OCI-LY1 (cell line): ENCODE results near the gene HS3ST4.

Source experiments
- H2AFZ ChIP-seq: fragments of 200-600 bp; sonication (generic), shearing (Covaris generic); 2 replicates; pipeline ENCODE4 v1.6.0; 2014; ENCODE audit warnings: antibody characterized with exemption, mild to moderate bottlenecking, low read length
- H3F3A ChIP-seq: fragments of 200-600 bp; sonication (generic), shearing (Covaris generic); 2 replicates; pipeline ENCODE4 v1.6.0; 2014; ENCODE audit warnings: mild to moderate bottlenecking, antibody characterized with exemption, low read length, moderate library complexity; ENCODE audit not compliant: insufficient read depth
- H3K27ac ChIP-seq: fragments of 200-600 bp; sonication (generic); 2 replicates; pipeline ENCODE4 v1.5.1; 2014; ENCODE audit warnings: low read length, mixed run types, mild to moderate bottlenecking, low read depth; ENCODE audit not compliant: poor library complexity, severe bottlenecking
- H3K27me3 ChIP-seq: fragments of 200-600 bp; sonication (generic); 2 replicates; pipeline ENCODE4 v1.6.0; 2014; ENCODE audit warnings: antibody characterized with exemption, mild to moderate bottlenecking, low read length, moderate library complexity; ENCODE audit not compliant: insufficient read depth
- H3K36me3 ChIP-seq: fragments of 200-600 bp; sonication (generic); 2 replicates; pipeline ENCODE4 v1.6.1; 2014; ENCODE audit warnings: mild to moderate bottlenecking, antibody characterized with exemption, low read length, moderate library complexity, mixed read lengths; ENCODE audit not compliant: insufficient read depth
- H3K4me1 ChIP-seq: fragments of 200-600 bp; sonication (generic); 2 replicates; pipeline ENCODE4 v1.5.1; 2014; ENCODE audit warnings: mild to moderate bottlenecking, low read length, moderate library complexity; ENCODE audit not compliant: insufficient read depth, severe bottlenecking
- H3K4me2 ChIP-seq: fragments of 200-600 bp; sonication (generic), shearing (Covaris generic); 2 replicates; pipeline ENCODE4 v1.6.1; 2014; ENCODE audit warnings: low read length
- H3K4me3 ChIP-seq: fragments of 200-600 bp; sonication (generic); 2 replicates; pipeline ENCODE4 v1.5.1; 2014; ENCODE audit warnings: low read length, low read depth, mild to moderate bottlenecking, mixed read lengths; ENCODE audit not compliant: poor library complexity, severe bottlenecking
- H3K79me2 ChIP-seq: fragments of 200-600 bp; shearing (Covaris generic); 2 replicates; pipeline ENCODE4 v1.6.1; 2016; ENCODE audit warnings: mixed run types, low read length, mixed read lengths; ENCODE audit not compliant: insufficient read depth
- H3K9ac ChIP-seq: fragments of 200-600 bp; sonication (generic), shearing (Covaris generic); 2 replicates; pipeline ENCODE4 v1.6.1; 2014; ENCODE audit warnings: mild to moderate bottlenecking, low read length, mixed read lengths
- H3K9me2 ChIP-seq: fragments of 200-600 bp; sonication (generic), shearing (Covaris generic); 2 replicates; pipeline ENCODE4 v1.6.1; 2014; ENCODE audit warnings: low read depth, mild to moderate bottlenecking, low read length, mixed read lengths
- H3K9me3 ChIP-seq: fragments of 200-600 bp; shearing (Covaris generic); 2 replicates; pipeline ENCODE4 v1.6.1; 2014; ENCODE audit warnings: low read length, mixed read lengths
- H4K20me1 ChIP-seq: fragments of 200-600 bp; sonication (generic), shearing (Covaris generic); 2 replicates; pipeline ENCODE4 v1.6.0; 2016; ENCODE audit warnings: mild to moderate bottlenecking, low read length; ENCODE audit not compliant: insufficient read depth
- CTCF ChIP-seq: fragments of 200-600 bp; sonication (generic), shearing (Covaris generic); IDR thresholded peaks from 2 replicates; pipeline ENCODE4 v1.5.1; 2017; ENCODE audit warnings: mild to moderate bottlenecking, antibody characterized with exemption, low read length, moderate library complexity, mixed read lengths
- EZH2 ChIP-seq: fragments of 200-600 bp; sonication (generic), shearing (Covaris generic); IDR thresholded peaks from 2 replicates; pipeline ENCODE4 v1.8.0; 2017; ENCODE audit warnings: borderline replicate concordance, mixed run types, mild to moderate bottlenecking, antibody characterized with exemption, low read length, moderate library complexity, mixed read lengths

Gene HS3ST4

GRCh38 chr16:26157319-26157718, 465.6 kb downstream of the HS3ST4 start:
- Histone ChIP-seq H3K9me3 (no peaks in the 10 kb centered on the region), H4K20me1 (no peaks in the 10 kb centered on the region), H3K79me2 (no peaks in the 10 kb centered on the region), H3K4me3 (no peak overlapping the region), H3K27ac (no peak overlapping the region), H3K9ac (no peak overlapping the region), H2AFZ (no peak overlapping the region), H3K36me3 (no peaks in the 10 kb centered on the region), H3F3A (no peaks in the 10 kb centered on the region), H3K4me1 (no peaks in the 10 kb centered on the region), H3K9me2 (no peaks in the 10 kb centered on the region), H3K27me3 (no peaks in the 10 kb centered on the region), H3K4me2 (no peak overlapping the region)
- no peak for TF ChIP-seq CTCF
- no peak for TF ChIP-seq EZH2

GRCh38 chr16:26158142-26158759, 466.5 kb downstream of the HS3ST4 start:
- no peaks in the 10 kb centered on the region for H3F3A ChIP-seq
- no peaks in the 10 kb centered on the region for H3K79me2 ChIP-seq
- no peaks in the 10 kb centered on the region for H3K9me2 ChIP-seq
- TF ChIP-seq CTCF (no peak), EZH2 (no peak)
- H3K9ac ChIP-seq = no peak overlapping the region
- H3K36me3 ChIP-seq = no peaks in the 10 kb centered on the region
- H2AFZ ChIP-seq = no peak overlapping the region
- no peaks in the 10 kb centered on the region for H3K4me1 ChIP-seq
- no peak overlapping the region for H3K27ac ChIP-seq
- H3K27me3 ChIP-seq = no peaks in the 10 kb centered on the region
- no peaks in the 10 kb centered on the region for H3K9me3 ChIP-seq
- H3K4me3 ChIP-seq = no peak overlapping the region
- H4K20me1 ChIP-seq = no peaks in the 10 kb centered on the region
- no peak overlapping the region for H3K4me2 ChIP-seq

- H2AFZ ChIP-seq = no peak overlapping the region
- no peak overlapping the region for H3K4me2 ChIP-seq
- no peaks in the 10 kb centered on the region for H3K27me3 ChIP-seq
- H3K36me3 ChIP-seq = no peaks in the 10 kb centered on the region
- H3K9ac ChIP-seq = no peak overlapping the region
- TF ChIP-seq EZH2 (no peak), CTCF (no peak)
- no peaks in the 10 kb centered on the region for H4K20me1 ChIP-seq
- no peak overlapping the region for H3K4me3 ChIP-seq
- no peaks in the 10 kb centered on the region for H3K79me2 ChIP-seq
- H3K9me3 ChIP-seq = no peaks in the 10 kb centered on the region
- H3F3A ChIP-seq = no peaks in the 10 kb centered on the region
- no peak overlapping the region for H3K27ac ChIP-seq
- no peaks in the 10 kb centered on the region for H3K9me2 ChIP-seq
- H3K4me1 ChIP-seq = no peaks in the 10 kb centered on the region
Measured at GRCh38 chr16:26161461-26162180, 469.9 kb downstream of the HS3ST4 start.
